Lower leg skin (tissue), 4 donors: Measurements from ENCODE around the gene VAV3. TPM values are rescaled to one million over a fixed set of nuclear protein-coding genes. Genes with fewer than 3 reads are reported as not detected.

Experiments used
- DNase-seq, 2 donors: peaks; one replicate each; pipeline ENCODE4 v3.0.0-alpha.2; 2019; ENCODE audit warnings: low spot score in 2 of 2
- H3K4me3 ChIP-seq: fragments of 200-600 bp; sonication (generic); 2 replicates; pipeline ENCODE4 v1.5.1; 2017; ENCODE audit warnings: mild to moderate bottlenecking, low read depth; ENCODE audit not compliant: poor library complexity, severe bottlenecking
- POLR2A ChIP-seq, 2 donors: fragments of 450-650 bp; IDR thresholded peaks; one replicate each; pipeline ENCODE4 v1.6.1; 2016 to 2017; ENCODE audit warnings: antibody characterized with exemption in 2 of 2, mild to moderate bottlenecking in 1 of 2, moderate library complexity in 1 of 2
- WGBS, 2 donors: methylation state at CpG; one replicate each; pipeline ENCODE4 v1.1.5; 2018; 5-methylcytosine and 5-hydroxymethylcytosine counted together
- intact Hi-C: fragments of 100-400 bp; cut with DNase I; formaldehyde crosslinking; loops from one replicate; pipeline ENCODE4 v1.15.0; 2023; ENCODE audit warnings: low total_unique reads
- total RNA-seq, 4 donors: library from RNA; depleted of rRNA; stranded (reverse); fragments of >200 nt; gene quantifications; one replicate each; pipeline ENCODE4 v1.1.0, GENCODE V29; 2016
- TF ChIP-seq, protein P1 (sequence below), 3 donors: fragments of 450-650 bp; IDR thresholded peaks; one replicate each; pipeline ENCODE4 v1.5.1; 2016; ENCODE audit warnings: antibody characterized with exemption in 3 of 3, mild to moderate bottlenecking in 3 of 3, moderate library complexity in 2 of 3

VAV3 gene
- total RNA-seq, 4 donors from 2014 or later: 102 to 200 (median 147) TPM

DNA sequence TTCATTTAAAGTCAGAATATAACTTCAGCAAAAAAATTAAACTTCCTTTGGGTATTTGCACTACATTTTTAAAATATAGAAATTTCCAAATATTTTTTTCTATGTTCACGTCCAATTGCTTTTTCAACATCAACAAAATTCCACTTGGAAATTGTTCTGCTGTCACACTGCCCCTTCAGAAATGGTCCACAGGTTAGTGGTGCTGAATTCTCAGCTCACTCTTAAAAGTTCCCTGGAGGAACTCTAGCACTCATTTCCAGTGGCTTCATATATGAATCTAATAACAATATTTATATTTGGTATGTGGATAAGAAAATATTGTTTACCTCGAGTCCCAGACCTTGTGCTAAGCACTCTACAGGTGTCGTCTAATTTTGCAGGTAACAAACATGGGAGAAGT is 27.4 kb upstream of the VAV3 start:
- intact Hi-C loops: no loop called here
- no peak overlapping the region for H3K4me3 ChIP-seq
- TF ChIP-seq POLR2A (IDR thresholded peaks at IDR 0.05): no peak
- TF ChIP-seq, protein P1, sequence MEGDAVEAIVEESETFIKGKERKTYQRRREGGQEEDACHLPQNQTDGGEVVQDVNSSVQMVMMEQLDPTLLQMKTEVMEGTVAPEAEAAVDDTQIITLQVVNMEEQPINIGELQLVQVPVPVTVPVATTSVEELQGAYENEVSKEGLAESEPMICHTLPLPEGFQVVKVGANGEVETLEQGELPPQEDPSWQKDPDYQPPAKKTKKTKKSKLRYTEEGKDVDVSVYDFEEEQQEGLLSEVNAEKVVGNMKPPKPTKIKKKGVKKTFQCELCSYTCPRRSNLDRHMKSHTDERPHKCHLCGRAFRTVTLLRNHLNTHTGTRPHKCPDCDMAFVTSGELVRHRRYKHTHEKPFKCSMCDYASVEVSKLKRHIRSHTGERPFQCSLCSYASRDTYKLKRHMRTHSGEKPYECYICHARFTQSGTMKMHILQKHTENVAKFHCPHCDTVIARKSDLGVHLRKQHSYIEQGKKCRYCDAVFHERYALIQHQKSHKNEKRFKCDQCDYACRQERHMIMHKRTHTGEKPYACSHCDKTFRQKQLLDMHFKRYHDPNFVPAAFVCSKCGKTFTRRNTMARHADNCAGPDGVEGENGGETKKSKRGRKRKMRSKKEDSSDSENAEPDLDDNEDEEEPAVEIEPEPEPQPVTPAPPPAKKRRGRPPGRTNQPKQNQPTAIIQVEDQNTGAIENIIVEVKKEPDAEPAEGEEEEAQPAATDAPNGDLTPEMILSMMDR (IDR thresholded peaks at IDR 0.05): no peak
- WGBS, 2 donors: 87 to 91% methylated on average over 3 of the region's 3 CpGs
- no peak for DNase-seq

DNA sequence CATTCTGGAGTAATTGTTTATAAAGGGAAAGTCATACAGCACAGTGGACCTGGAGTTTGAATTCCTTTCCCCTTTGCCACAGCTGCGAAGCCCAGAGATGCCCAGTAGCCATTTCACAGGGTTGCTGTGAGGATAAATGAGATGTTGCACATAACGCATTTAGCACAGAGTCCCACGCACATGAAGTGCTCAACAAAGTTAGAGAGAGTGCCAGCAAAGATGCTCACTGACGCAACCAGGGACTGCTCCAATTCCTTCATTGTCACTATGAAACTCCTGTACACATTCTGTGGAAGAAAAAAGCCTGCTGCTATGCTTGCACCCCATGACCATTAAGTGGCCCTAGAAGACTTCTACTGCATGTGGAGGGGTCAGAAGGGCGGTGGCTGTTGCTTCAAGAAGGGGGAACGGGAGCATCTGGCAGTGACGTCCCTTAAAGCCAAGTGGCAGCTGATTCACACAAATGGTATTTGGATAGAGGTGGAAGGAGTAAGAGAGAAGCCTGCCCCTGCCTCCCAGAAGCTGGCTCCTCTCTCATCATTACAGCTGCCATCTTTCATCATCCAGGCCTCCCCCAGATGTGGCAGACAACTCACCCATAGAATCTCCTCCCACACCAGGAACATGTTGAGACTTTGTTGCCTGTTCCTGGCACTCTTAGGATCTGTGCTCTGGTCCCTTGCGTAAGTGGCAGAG is 26.5 kb upstream of the VAV3 start:
- peak; percentile 52 to 87 for DNase-seq
- TF ChIP-seq, protein P1 (IDR thresholded peaks at IDR 0.05): no peak
- no peak for TF ChIP-seq POLR2A (IDR thresholded peaks at IDR 0.05)
- no peak overlapping the region for H3K4me3 ChIP-seq
- WGBS, 2 donors: 51 to 61% methylated on average over 8 of the region's 8 CpGs
- intact Hi-C loops: no loop called here

DNA sequence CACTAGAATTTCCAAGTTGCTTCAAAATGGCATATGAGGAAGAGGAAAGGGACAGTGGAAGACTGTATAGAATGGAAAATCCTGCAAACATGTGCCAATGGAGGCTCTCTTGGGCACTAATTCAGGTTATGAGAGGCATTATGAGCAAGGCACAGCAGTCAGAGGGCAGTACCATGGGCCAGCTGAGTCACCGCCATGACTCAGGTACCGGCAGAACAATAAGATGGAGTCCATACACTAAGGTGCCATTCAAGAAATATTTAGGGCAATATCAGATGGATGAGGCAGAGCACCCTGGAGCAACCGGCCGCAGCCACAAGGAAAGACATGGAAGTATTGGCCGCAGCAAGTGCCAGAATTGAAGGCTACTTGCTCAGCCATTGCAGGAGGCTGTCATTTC is 25.6 kb upstream of the VAV3 start:
- WGBS, 2 donors: 82 to 95% methylated on average over 5 of the region's 5 CpGs
- H3K4me3 ChIP-seq: no peak overlapping the region
- DNase-seq: no peak
- intact Hi-C loops: no loop called here
- TF ChIP-seq, protein P1 (IDR thresholded peaks at IDR 0.05): no peak
- TF ChIP-seq POLR2A (IDR thresholded peaks at IDR 0.05): no peak

DNA sequence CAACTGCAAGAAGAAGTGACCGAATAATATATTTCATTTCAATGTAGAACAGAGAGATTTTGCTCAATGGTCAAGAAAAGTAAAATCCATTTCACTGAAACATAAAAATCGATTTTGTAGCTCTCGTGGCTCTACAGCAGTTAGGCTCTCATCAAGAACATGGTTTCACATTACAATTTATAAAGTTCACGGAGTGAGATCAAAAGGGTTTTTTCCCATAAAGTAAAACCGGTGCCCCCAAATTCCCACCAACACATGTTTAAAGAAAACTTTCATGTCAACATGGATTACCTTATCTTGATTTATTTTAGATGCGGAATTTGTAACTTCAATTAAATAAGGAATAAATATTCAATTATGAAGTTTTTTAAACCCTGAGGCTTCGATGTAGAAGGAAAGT is 16.3 kb upstream of the VAV3 start:
- no peak for TF ChIP-seq POLR2A (IDR thresholded peaks at IDR 0.05)
- TF ChIP-seq, protein P1 (IDR thresholded peaks at IDR 0.05): no peak
- WGBS, 2 donors: 58 to 65% methylated on average over 7 of the region's 7 CpGs
- intact Hi-C loops: no loop called here
- H3K4me3 ChIP-seq: no peak overlapping the region
- DNase-seq: no peak

DNA sequence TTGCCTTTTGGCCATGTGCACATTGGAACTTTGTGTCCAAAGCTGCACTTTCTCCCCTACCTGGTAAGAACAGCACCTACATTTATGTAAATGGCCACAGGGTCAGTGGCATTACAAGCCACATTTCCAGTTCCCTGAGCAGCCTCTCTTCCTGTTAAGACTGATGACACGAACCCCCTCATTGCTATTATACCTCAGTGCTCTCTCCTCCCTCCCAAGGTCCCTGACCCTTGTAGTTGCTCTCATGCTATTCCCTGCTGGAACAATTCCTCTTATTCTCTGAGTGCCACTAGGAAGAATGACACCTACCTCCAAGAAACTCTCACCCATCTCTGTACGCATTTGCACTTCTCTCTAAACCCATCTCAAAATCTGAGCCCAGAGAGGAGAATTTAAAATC is 14.9 kb upstream of the VAV3 start:
- intact Hi-C loops: no loop called here
- DNase-seq: no peak
- TF ChIP-seq POLR2A (IDR thresholded peaks at IDR 0.05): no peak
- TF ChIP-seq, protein P1 (IDR thresholded peaks at IDR 0.05): no peak
- WGBS, 2 donors: 50 to 96% methylated on average over 1 to 2 of the region's 2 CpGs
- no peak overlapping the region for H3K4me3 ChIP-seq

DNA sequence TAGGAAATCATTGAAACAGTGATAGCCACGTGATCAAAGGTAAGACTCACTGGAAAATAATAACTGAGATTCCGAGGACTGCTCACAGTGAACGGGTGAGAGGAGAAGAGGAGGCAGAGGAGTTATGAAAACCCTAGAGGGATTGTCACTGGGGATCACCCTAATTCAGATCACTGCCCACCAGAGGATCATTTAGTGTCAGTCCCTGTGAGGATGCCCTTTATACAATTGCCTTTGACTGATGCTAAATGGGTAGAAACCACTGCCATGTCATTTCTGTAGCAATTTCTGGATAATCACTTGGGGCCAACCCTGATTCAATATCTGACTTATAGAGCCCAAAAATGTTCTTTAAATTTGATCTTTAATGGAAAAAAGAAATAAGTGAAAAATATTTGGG is 14.1 kb upstream of the VAV3 start:
- DNase-seq: no peak
- H3K4me3 ChIP-seq: no peak overlapping the region
- intact Hi-C loops: no loop called here
- TF ChIP-seq POLR2A (IDR thresholded peaks at IDR 0.05): no peak
- TF ChIP-seq, protein P1 (IDR thresholded peaks at IDR 0.05): no peak
- WGBS, 2 donors: 95 to 96% methylated on average over 3 of the region's 3 CpGs
